ENCODE measurements around the gene PKP3.
"Not testable (repeated sequence)": the region's sequence is repeated elsewhere in the genome, so short reads cannot be mapped to it uniquely, and the experiment has no call there.

Gene PKP3

GRCh38 chr11:432501-433100, 38.6 kb downstream of the PKP3 start:
- DNase-seq: no peak

GRCh38 chr11:433111-433510, 39.1 kb downstream of the PKP3 start:
- DNase-seq: no peak

- no peak for DNase-seq
Measured at GRCh38 chr11:433641-434040, 39.6 kb downstream of the PKP3 start.

- DNase-seq: no peak
Measured at GRCh38 chr11:434496-434895, 40.5 kb downstream of the PKP3 start.

- DNase-seq: not testable (repeated sequence)
Measured at GRCh38 chr11:434999-435740, 41.2 kb downstream of the PKP3 start.

GRCh38 chr11:437228-437870, 43.3 kb downstream of the PKP3 start:
- DNase-seq: no peak

- no peak for DNase-seq
Measured at GRCh38 chr11:438101-438844, 44.3 kb downstream of the PKP3 start.

- DNase-seq: no peak
Measured at GRCh38 chr11:439315-440064, 45.5 kb downstream of the PKP3 start.

- DNase-seq: peak in 1 of 2 experiments; percentile 23
Measured at GRCh38 chr11:440065-441042, 46.3 kb downstream of the PKP3 start.

GRCh38 chr11:441043-441417, 47.0 kb downstream of the PKP3 start:
- no peak for DNase-seq

GRCh38 chr11:441418-442274, 47.6 kb downstream of the PKP3 start, which contains the start of gene ANO9:
Gene ANO9, minus strand, starts transcription at chr11:442011. Its CDS starts 85 bp downstream, at chr11:441926.
- DNase-seq: peak in 1 of 2 experiments; percentile 47

- no peak for DNase-seq
Measured at GRCh38 chr11:442611-443081, 48.6 kb downstream of the PKP3 start.

- peak; percentile 69 to 83 for DNase-seq
Measured at GRCh38 chr11:443542-444199, 49.7 kb downstream of the PKP3 start.

GRCh38 chr11:444396-445144, 50.6 kb downstream of the PKP3 start:
- peak; percentile 87 to 90 for DNase-seq

GRCh38 chr11:445765-446588, 52.0 kb downstream of the PKP3 start:
- no peak for DNase-seq

- no peak for DNase-seq
Measured at GRCh38 chr11:446891-447290, 52.9 kb downstream of the PKP3 start.

- peak; percentile 92 to 97 for DNase-seq
Measured at GRCh38 chr11:447923-448731, 54.1 kb downstream of the PKP3 start.

All from NCI-H524 (cell line).